Stimulated activated CD4-positive, alpha-beta T cell treated with anti-CD3 and anti-CD28 coated beads, Interleukin-15, amount 100 ng/mL, for 1 hour (primary cell): Measurements from ENCODE around the gene ETNK1.

Experiments used
- DNase-seq, 2 donors: peaks; one replicate each; pipeline ENCODE4 v3.0.0-alpha.2; 2020; ENCODE audit warnings: low read depth in 1 of 2, low spot score in 1 of 2

ETNK1 gene

GRCh38 chr12:22731236-22731635, 106.3 kb downstream of the ETNK1 start:
- no peak for DNase-seq

GRCh38 chr12:22733756-22734155, 108.8 kb downstream of the ETNK1 start:
- DNase-seq, result no peak

GRCh38 chr12:22738945-22739344, 114.0 kb downstream of the ETNK1 start:
- no peak for DNase-seq
